ENCODE data around the gene LPP.

- TF ChIP-seq HMG20B (CRISPR knock-in tag; IDR thresholded peaks at IDR 0.05) (no peak), HMBOX1 (IDR thresholded peaks at IDR 0.05) (no peak), CTCF (IDR thresholded peaks at IDR 0.05 in 2 of 3, conservative IDR thresholded peaks at IDR 0.05 in 1 of 3; ENCODE audit: insufficient read depth in 2 of 3, low read depth in 1 of 3, low read length in 3 of 3) (no peak)
These were observed 329.0 kb downstream of the LPP start for GRCh38 chr3:188482929-188483328.

Data from K562 (cell line).